Activated naive CD4-positive, alpha-beta T cell treated with anti-CD3 and anti-CD28 coated beads, Interleukin-2, amount 10 ng/mL, durations not matched to agents 5 hours and 36 hours (primary cell): ENCODE results near the gene PFAS. TPM values are rescaled to one million over a fixed set of nuclear protein-coding genes. Genes with fewer than 3 reads are reported as not detected.

Source experiments
- total RNA-seq, 2 experiments: library from RNA; stranded (reverse); gene quantifications; one replicate each; pipeline ENCODE4 v1.2.3, GENCODE V29; 2021

PFAS gene
- 10 to 100 TPM; 50.8 to 59.6 TPM for total RNA-seq

DNA sequence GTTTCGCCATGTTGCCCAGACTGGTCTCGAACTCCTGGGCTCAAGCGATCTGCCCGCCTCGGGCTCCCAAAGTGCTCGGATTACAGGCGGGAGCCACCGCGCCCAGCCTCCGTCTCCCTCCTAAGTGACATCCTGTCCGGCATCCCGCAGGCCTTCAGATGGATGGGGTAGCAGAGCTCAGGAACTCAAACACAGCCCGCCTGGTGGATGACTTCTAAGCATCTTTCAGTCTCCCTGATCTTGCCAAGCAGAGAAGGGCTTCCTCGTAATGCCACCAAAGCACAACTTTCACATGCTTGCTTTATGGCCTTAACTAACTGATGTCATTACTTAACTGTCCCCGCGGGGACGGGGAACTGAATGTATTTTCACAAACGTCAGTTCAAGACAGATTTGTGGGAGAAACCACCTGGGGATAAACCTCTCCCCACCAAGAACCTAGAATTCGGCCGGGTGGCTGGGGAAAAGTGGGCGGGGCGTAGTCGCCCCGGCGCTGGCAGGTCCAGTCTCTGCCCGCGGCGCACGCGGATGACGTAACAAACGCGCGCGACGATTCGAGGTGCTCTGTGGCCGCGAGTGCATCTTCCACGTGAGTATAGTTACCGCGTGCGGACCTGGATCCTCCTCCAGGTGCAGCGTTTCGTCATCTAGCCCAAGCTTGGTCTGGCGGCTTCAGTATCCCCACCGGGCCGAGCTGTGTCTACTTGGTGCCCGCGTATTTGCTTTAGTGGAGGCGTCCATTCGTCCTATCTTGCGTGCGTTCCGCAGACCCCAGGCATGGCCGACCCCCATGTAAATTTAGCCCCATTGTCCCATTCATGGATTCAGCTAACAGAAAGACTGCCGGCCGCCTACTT lies at the start of gene PFAS:
TSS of gene PFAS (plus strand) at position 539 of the 857 bp plus-strand sequence. CDS start 4,649 bp downstream, outside the sequence.

GRCh38 chr17:8209907-8210760 lies 39.0 kb upstream of the PFAS start, which contains the start of gene AURKB:
AURKB (minus strand) TSS chr17:8210575; CDS start chr17:8210224, 351 bp downstream.

GRCh38 chr17:8288336-8289102 lies 39.4 kb downstream of the PFAS start, which contains the start of gene RANGRF:
RANGRF (plus strand) TSS chr17:8288670; CDS start chr17:8288789, 119 bp downstream.

Other genes starting within 250 kb of the PFAS start
- not detected for gene GUCY2D, start 246.7 kb upstream of the PFAS start, total RNA-seq
- not detected for gene ALOX15B, start 210.2 kb upstream of the PFAS start, total RNA-seq
- gene ALOX12B, start 161.6 kb upstream of the PFAS start, total RNA-seq, result 1 to 10 TPM in 1 of 2 experiments, under 1 TPM in 1; 0.48 to 1.1 TPM
- gene ALOXE3, start 130.8 kb upstream of the PFAS start, total RNA-seq, result not detected
- gene HES7, start 125.2 kb upstream of the PFAS start, total RNA-seq, result 1 to 10 TPM in 1 of 2 experiments, under 1 TPM in 1; 0.28 to 1.0 TPM
- 10 to 100 TPM; 38.9 to 42.4 TPM for gene PER1, start 96.9 kb upstream of the PFAS start, total RNA-seq
- gene VAMP2, start 86.3 kb upstream of the PFAS start, total RNA-seq, result 10 to 100 TPM; 82.4 to 86.1 TPM
- gene TMEM107, start 72.9 kb upstream of the PFAS start, total RNA-seq, result 10 to 100 TPM; 35.4 to 36.6 TPM
- gene BORCS6, start 59.1 kb upstream of the PFAS start, total RNA-seq, result 10 to 100 TPM; 15.0 to 15.5 TPM
- gene AURKB, start 38.7 kb upstream of the PFAS start, total RNA-seq, result 100 to 1,000 TPM; 126 to 127 TPM
- 100 to 1,000 TPM; 172 to 175 TPM for gene CTC1, start 1.2 kb upstream of the PFAS start, total RNA-seq
- gene RANGRF, start 39.4 kb downstream of the PFAS start, total RNA-seq, result 10 to 100 TPM; 41.5 to 41.6 TPM
- 10 to 100 TPM; 11.3 to 11.6 TPM for gene SLC25A35, start 46.1 kb downstream of the PFAS start, total RNA-seq
- not detected for gene ARHGEF15, start 61.0 kb downstream of the PFAS start, total RNA-seq
- not detected for gene ODF4, start 90.6 kb downstream of the PFAS start, total RNA-seq
- gene RPL26, start 133.9 kb downstream of the PFAS start, total RNA-seq, result 1,000 to 10,000 TPM; 2,778 to 2,823 TPM
- under 1 TPM in 1 of 2 experiments, not detected in 1; 0.10 TPM for gene RNF222, start 148.5 kb downstream of the PFAS start, total RNA-seq
- 10 to 100 TPM; 62.9 to 63.5 TPM for gene NDEL1, start 186.6 kb downstream of the PFAS start, total RNA-seq